HG03432 (cell line): ENCODE results near the gene ATXN10.
"Not testable (repeated sequence)": the region's sequence is repeated elsewhere in the genome, so short reads cannot be mapped to it uniquely, and the experiment has no call there.

ENCODE experiments used
- ATAC-seq: cut with Tn5 transposase; IDR thresholded peaks from one replicate; pipeline ENCODE4 v1.9.1; 2021; ENCODE audit warnings: mild to moderate bottlenecking, moderate library complexity; ENCODE audit not compliant: unreplicated experiment

ATXN10 gene

GRCh38 chr22:45783021-45783420, 111.4 kb downstream of the ATXN10 start:
- ATAC-seq: no peak

- ATAC-seq: no peak
These were observed 112.1 kb downstream of the ATXN10 start for GRCh38 chr22:45783690-45784089.

GRCh38 chr22:45784357-45785277, 113.0 kb downstream of the ATXN10 start:
- no peak for ATAC-seq

- no peak for ATAC-seq
These were observed 113.8 kb downstream of the ATXN10 start for GRCh38 chr22:45785458-45785857.

- no peak for ATAC-seq
These were observed 115.1 kb downstream of the ATXN10 start for GRCh38 chr22:45786726-45787125.

GRCh38 chr22:45787759-45788158, 116.1 kb downstream of the ATXN10 start:
- ATAC-seq: no peak

- ATAC-seq: no peak
These were observed 116.9 kb downstream of the ATXN10 start for GRCh38 chr22:45788522-45788921.

GRCh38 chr22:45790401-45790800, 118.8 kb downstream of the ATXN10 start:
- no peak for ATAC-seq

GRCh38 chr22:45793161-45793560, 121.5 kb downstream of the ATXN10 start:
- ATAC-seq: no peak

GRCh38 chr22:45793892-45794291, 122.3 kb downstream of the ATXN10 start:
- no peak for ATAC-seq

- ATAC-seq: not testable (repeated sequence)
These were observed 124.4 kb downstream of the ATXN10 start for GRCh38 chr22:45796009-45796408.

- ATAC-seq: no peak
These were observed 127.7 kb downstream of the ATXN10 start for GRCh38 chr22:45799291-45799690.

GRCh38 chr22:45802054-45802453, 130.4 kb downstream of the ATXN10 start:
- no peak for ATAC-seq

GRCh38 chr22:45804319-45804985, 132.8 kb downstream of the ATXN10 start:
- ATAC-seq: no peak

- ATAC-seq: no peak
These were observed 133.3 kb downstream of the ATXN10 start for GRCh38 chr22:45804986-45805325.

- ATAC-seq: no peak
These were observed 133.8 kb downstream of the ATXN10 start for GRCh38 chr22:45805413-45805812.

GRCh38 chr22:45807156-45807915, 135.7 kb downstream of the ATXN10 start:
- no peak for ATAC-seq

GRCh38 chr22:45812910-45813309, 141.3 kb downstream of the ATXN10 start:
- ATAC-seq: no peak

GRCh38 chr22:45814198-45814597, 142.6 kb downstream of the ATXN10 start:
- no peak for ATAC-seq

- no peak for ATAC-seq
These were observed 145.1 kb downstream of the ATXN10 start for GRCh38 chr22:45816776-45817175.

GRCh38 chr22:45817745-45818423, 146.2 kb downstream of the ATXN10 start:
- no peak for ATAC-seq
